ENCODE data around the gene TRIM36.

Gene TRIM36

GRCh38 chr5:115170929-115171510, 1.3 kb upstream of the TRIM36 start:
- H3K9me3 ChIP-seq (ENCODE audit: control insufficient read depth, insufficient read depth, low read length), result peaks cover 21% of the 10 kb centered on the region
- no peaks in the 10 kb centered on the region for H3K36me3 ChIP-seq (ENCODE audit: control insufficient read depth, low read length)
- no peaks in the 10 kb centered on the region for H3K79me2 ChIP-seq (ENCODE audit: control insufficient read depth, low read length)
- H4K20me1 ChIP-seq (ENCODE audit: control insufficient read depth, insufficient read depth, low read depth, low read length), result no peaks in the 10 kb centered on the region
- H3K4me2 ChIP-seq (ENCODE audit: low read length), result peak overlapping the region; percentile 81
- H3K4me3 ChIP-seq (ENCODE audit: low read length), result peak overlapping the region; percentile 96
- H3K27ac ChIP-seq (ENCODE audit: low read depth, low read length), result no peak overlapping the region
- H3K4me1 ChIP-seq (ENCODE audit: control insufficient read depth, low read length), result peaks cover 17% of the 10 kb centered on the region
- H3F3A ChIP-seq (ENCODE audit: control insufficient read depth, insufficient read depth), result peaks cover 4% of the 10 kb centered on the region; the same call in 1 of the 2 replicates
- TF ChIP-seq EZH2phosphoT487 (IDR thresholded peaks at IDR 0.05; ENCODE audit: borderline replicate concordance, low read length) (no peak), CTCF (IDR thresholded peaks at IDR 0.05; ENCODE audit: low read depth, low read length, poor library complexity, severe bottlenecking) (no peak)
- no peaks in the 10 kb centered on the region for H3K9me2 ChIP-seq (replicated peaks; ENCODE audit: control insufficient read depth, low read length)
- H3K27me3 ChIP-seq (ENCODE audit: control insufficient read depth, low read length), result peaks cover 28% of the 10 kb centered on the region

DNA sequence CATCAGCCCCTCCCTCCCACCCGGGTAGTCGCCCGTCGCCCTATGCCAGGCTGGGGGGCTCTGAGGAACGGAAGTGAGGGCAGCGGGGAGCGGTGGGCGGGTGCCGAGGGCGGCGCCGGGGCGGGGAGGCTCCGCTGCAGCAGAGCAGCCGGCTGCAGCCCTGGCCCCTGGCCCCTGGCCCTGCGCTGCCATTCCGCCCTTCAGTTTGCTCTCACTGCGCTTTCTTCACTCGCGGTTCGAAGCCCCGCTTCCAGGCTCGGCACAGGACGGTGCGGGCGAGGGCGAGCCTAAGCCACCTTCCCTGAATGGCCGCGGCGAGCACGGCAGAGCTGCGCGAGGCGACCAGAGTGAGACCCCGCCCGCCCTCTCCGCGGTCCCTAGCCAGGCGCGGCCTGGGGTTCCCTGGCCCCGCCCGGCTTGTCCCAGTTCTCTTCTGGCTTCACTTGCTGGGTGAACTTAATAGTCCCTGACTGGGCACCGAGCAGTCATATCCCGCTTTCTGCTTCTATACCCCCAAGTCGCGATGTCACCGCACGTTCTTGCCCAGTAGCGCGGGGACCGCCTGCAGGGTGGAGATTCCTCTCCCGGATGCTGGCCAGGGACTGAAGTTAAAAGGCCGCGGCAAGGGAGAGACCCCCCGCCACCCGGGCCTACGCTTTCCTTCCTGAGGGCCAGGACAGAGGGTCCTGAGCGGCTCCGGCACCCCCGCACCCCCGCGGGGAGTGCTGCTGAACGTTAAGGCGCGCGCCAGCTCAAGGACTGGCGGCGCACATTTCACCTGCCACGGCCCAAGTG, 623 bp upstream of the TRIM36 start:
- Histone ChIP-seq H3K27ac (ENCODE audit: low read depth, low read length) (no peak overlapping the region), H3K4me2 (ENCODE audit: low read length) (peak overlapping the region; percentile 81), H3K4me3 (ENCODE audit: low read length) (peak overlapping the region; percentile 96), H3K4me1 (ENCODE audit: control insufficient read depth, low read length) (peaks cover 17% of the 10 kb centered on the region), H3K36me3 (ENCODE audit: control insufficient read depth, low read length) (no peaks in the 10 kb centered on the region), H4K20me1 (ENCODE audit: control insufficient read depth, insufficient read depth, low read depth, low read length) (no peaks in the 10 kb centered on the region), H3K9me3 (ENCODE audit: control insufficient read depth, insufficient read depth, low read length) (peaks cover 28% of the 10 kb centered on the region), H3K27me3 (ENCODE audit: control insufficient read depth, low read length) (peaks cover 28% of the 10 kb centered on the region), H3K79me2 (ENCODE audit: control insufficient read depth, low read length) (no peaks in the 10 kb centered on the region), H3K9me2 (replicated peaks; ENCODE audit: control insufficient read depth, low read length) (no peaks in the 10 kb centered on the region), H3F3A (ENCODE audit: control insufficient read depth, insufficient read depth) (peaks cover 4% of the 10 kb centered on the region; the same call in 1 of the 2 replicates)
- TF ChIP-seq EZH2phosphoT487 (IDR thresholded peaks at IDR 0.05; ENCODE audit: borderline replicate concordance, low read length) (0 out of 2 replicates have a peak, but pooled peaks have one; percentile 16), CTCF (IDR thresholded peaks at IDR 0.05; ENCODE audit: low read depth, low read length, poor library complexity, severe bottlenecking) (no peak)

GRCh38 chr5:115168829-115169486, 750 bp downstream of the TRIM36 start:
- H3K9me2 ChIP-seq (replicated peaks; ENCODE audit: control insufficient read depth, low read length), result no peaks in the 10 kb centered on the region
- H3K4me1 ChIP-seq (ENCODE audit: control insufficient read depth, low read length), result peaks cover 17% of the 10 kb centered on the region
- no peaks in the 10 kb centered on the region for H4K20me1 ChIP-seq (ENCODE audit: control insufficient read depth, insufficient read depth, low read depth, low read length)
- no peaks in the 10 kb centered on the region for H3K79me2 ChIP-seq (ENCODE audit: control insufficient read depth, low read length)
- peak overlapping the region; percentile 96 for H3K4me3 ChIP-seq (ENCODE audit: low read length)
- TF ChIP-seq EZH2phosphoT487 (IDR thresholded peaks at IDR 0.05; ENCODE audit: borderline replicate concordance, low read length) (peak; percentile 70; the same call in 1 of the 2 replicates), CTCF (IDR thresholded peaks at IDR 0.05; ENCODE audit: low read depth, low read length, poor library complexity, severe bottlenecking) (no peak)
- H3K4me2 ChIP-seq (ENCODE audit: low read length), result peak overlapping the region; percentile 81
- H3K27me3 ChIP-seq (ENCODE audit: control insufficient read depth, low read length), result peaks cover 28% of the 10 kb centered on the region
- peaks cover 4% of the 10 kb centered on the region; the same call in 1 of the 2 replicates for H3F3A ChIP-seq (ENCODE audit: control insufficient read depth, insufficient read depth)
- peaks cover 35% of the 10 kb centered on the region for H3K9me3 ChIP-seq (ENCODE audit: control insufficient read depth, insufficient read depth, low read length)
- H3K36me3 ChIP-seq (ENCODE audit: control insufficient read depth, low read length), result no peaks in the 10 kb centered on the region
- H3K27ac ChIP-seq (ENCODE audit: low read depth, low read length), result no peak overlapping the region
